ENCODE measurements around the gene UBALD2. TPM values are rescaled to one million over a fixed set of nuclear protein-coding genes. Genes with fewer than 3 reads are reported as not detected.

UBALD2 gene
- total and polyA plus RNA-seq, 2 of the 4 experiments (the other 2 are of a cell fraction), result 0.90 to 12.1 TPM

GRCh38 chr17:76275382-76276068 lies 10.4 kb downstream of the UBALD2 start (continued):
- TF ChIP-seq RAD21 (IDR thresholded peaks at IDR 0.05; ENCODE audit: low read length) (no peak), RCOR1 (IDR thresholded peaks at IDR 0.05; ENCODE audit: insufficient replicate concordance, low read length) (no peak), USF2 (IDR thresholded peaks at IDR 0.05; ENCODE audit: low read depth, low read length) (no peak)

- TF ChIP-seq RFX5 (IDR thresholded peaks at IDR 0.05; ENCODE audit: low read depth, low read length) (no peak), NFE2L2 (IDR thresholded peaks at IDR 0.05; ENCODE audit: low read depth, low read length) (no peak), RAD21 (IDR thresholded peaks at IDR 0.05; ENCODE audit: low read length) (no peak), RCOR1 (IDR thresholded peaks at IDR 0.05; ENCODE audit: insufficient replicate concordance, low read length) (no peak), MAZ (IDR thresholded peaks at IDR 0.05; ENCODE audit: borderline replicate concordance, low read depth, low read length) (no peak), BHLHE40 (IDR thresholded peaks at IDR 0.05; ENCODE audit: low read depth, low read length) (no peak)
- no peak overlapping the region for H2BK20ac ChIP-seq (ENCODE audit: low read depth, low read length)
- no peak for DNase-seq
- peak overlapping the region; percentile 23 for H2AK9ac ChIP-seq (replicated peaks; ENCODE audit: low read depth, low read length, poor library complexity)
- dilution Hi-C loops (cut with HindIII; ENCODE audit: low sequenced_read_pairs, unreplicated experiment), result no loop called here
- H3K56ac ChIP-seq (ENCODE audit: extremely low read depth, insufficient read depth, low read length), result no peak overlapping the region
- no peak overlapping the region for H4K8ac ChIP-seq (ENCODE audit: low read depth in 2 of 2, low read length in 2 of 2)
- no peak overlapping the region for H4K91ac ChIP-seq (ENCODE audit: insufficient read depth, low read depth, low read length)
- no peak overlapping the region for H2BK5ac ChIP-seq (ENCODE audit: low read depth, low read length, poor library complexity, severe bottlenecking)
- CTCF ChIA-PET, result interaction anchor here (1.1 kb wide), 1 partner anchor 167 kb away, joined by 4 read pairs; no protein-coding TSS in a partner anchor
- H3K23ac ChIP-seq (ENCODE audit: low read depth, low read length), result no peak overlapping the region
- H3K9ac ChIP-seq (ENCODE audit: low read depth, low read length), result no peak overlapping the region
- H3K4me2 ChIP-seq (ENCODE audit: low read depth, low read length), result no peak overlapping the region
- H2AFZ ChIP-seq (replicated peaks; ENCODE audit: low read length, poor library complexity), result no peak overlapping the region
- no peak overlapping the region for H3K18ac ChIP-seq (ENCODE audit: low read depth, low read length)
- H3K4me3 ChIP-seq (ENCODE audit: insufficient read depth, low read depth, low read length), result no peak overlapping the region
- H4K20me1 ChIP-seq (ENCODE audit: insufficient read depth, low read length), result no peaks in the 10 kb centered on the region; the same call in 1 of the 2 replicates
- POLR2A ChIA-PET (ENCODE audit: unreplicated experiment), result no interaction called here
- BruUV-seq (replicated peaks), result no TSS peak
- no peak overlapping the region for H2BK120ac ChIP-seq (ENCODE audit: low read depth, low read length)
- H2AK5ac ChIP-seq (ENCODE audit: low read depth, low read length), result no peak overlapping the region
- H3K4ac ChIP-seq (ENCODE audit: low read depth, low read length), result no peak overlapping the region
- no peak for ATAC-seq (ENCODE audit: low read depth)
- no peak overlapping the region for H3K27ac ChIP-seq (ENCODE audit: insufficient read depth, low read length)
- H3K14ac ChIP-seq (replicated peaks; ENCODE audit: low read depth, low read length), result no peak overlapping the region
- peaks cover 6% of the 10 kb centered on the region for H3K9me1 ChIP-seq (ENCODE audit: insufficient read depth, low read length)
- no peak overlapping the region for H4K5ac ChIP-seq (ENCODE audit: low read depth, low read length)
- in situ Hi-C loops (cut with MboI; ENCODE audit: low sequenced_read_pairs), result no loop called here
- H2BK15ac ChIP-seq (ENCODE audit: low read depth, low read length), result no peak overlapping the region
- no peaks in the 10 kb centered on the region for H3K27me3 ChIP-seq (ENCODE audit: control insufficient read depth, insufficient read depth, low read length)
- peaks cover 2% of the 10 kb centered on the region for H3K36me3 ChIP-seq (ENCODE audit: control insufficient read depth, insufficient read depth, low read length)
- intact Hi-C loops (cut with micrococcal nuclease), result no loop called here
- WGBS, 2 experiments (ENCODE audit: extremely low coverage in 2 of 2, insufficient read length in 1 of 2), result 80% methylated on average over 7 of the region's 11 CpGs; no CpG with 5 or more reads in 1 of the 2 experiments
- H3K79me1 ChIP-seq (ENCODE audit: low read depth in 1 of 2, low read length in 2 of 2), result peaks cover under 1 to 20% of the 10 kb centered on the region in 2 experiments; a peak in 2 of 4 replicates
- peaks cover 7% of the 10 kb centered on the region for H3K4me1 ChIP-seq (ENCODE audit: control insufficient read depth, insufficient read depth, low read length)
- no peaks in the 10 kb centered on the region for H3K9me3 ChIP-seq (ENCODE audit: control insufficient read depth, insufficient read depth, low read length)
These were observed 10.9 kb downstream of the UBALD2 start for GRCh38 chr17:76276069-76276431.

Measured in IMR-90 (cell line).